ENCODE results near the gene ZNF322.
"Not testable (repeated sequence)": the region's sequence is repeated elsewhere in the genome, so short reads cannot be mapped to it uniquely, and the experiment has no call there.

- TF ChIP-seq, protein P1, sequence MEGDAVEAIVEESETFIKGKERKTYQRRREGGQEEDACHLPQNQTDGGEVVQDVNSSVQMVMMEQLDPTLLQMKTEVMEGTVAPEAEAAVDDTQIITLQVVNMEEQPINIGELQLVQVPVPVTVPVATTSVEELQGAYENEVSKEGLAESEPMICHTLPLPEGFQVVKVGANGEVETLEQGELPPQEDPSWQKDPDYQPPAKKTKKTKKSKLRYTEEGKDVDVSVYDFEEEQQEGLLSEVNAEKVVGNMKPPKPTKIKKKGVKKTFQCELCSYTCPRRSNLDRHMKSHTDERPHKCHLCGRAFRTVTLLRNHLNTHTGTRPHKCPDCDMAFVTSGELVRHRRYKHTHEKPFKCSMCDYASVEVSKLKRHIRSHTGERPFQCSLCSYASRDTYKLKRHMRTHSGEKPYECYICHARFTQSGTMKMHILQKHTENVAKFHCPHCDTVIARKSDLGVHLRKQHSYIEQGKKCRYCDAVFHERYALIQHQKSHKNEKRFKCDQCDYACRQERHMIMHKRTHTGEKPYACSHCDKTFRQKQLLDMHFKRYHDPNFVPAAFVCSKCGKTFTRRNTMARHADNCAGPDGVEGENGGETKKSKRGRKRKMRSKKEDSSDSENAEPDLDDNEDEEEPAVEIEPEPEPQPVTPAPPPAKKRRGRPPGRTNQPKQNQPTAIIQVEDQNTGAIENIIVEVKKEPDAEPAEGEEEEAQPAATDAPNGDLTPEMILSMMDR (optimal IDR thresholded peaks at IDR 0.05 in 1 of 3, IDR thresholded peaks at IDR 0.05 in 1 of 3, conservative IDR thresholded peaks at IDR 0.05 in 1 of 3; ENCODE audit: extremely low read depth in 1 of 3, insufficient read depth in 2 of 3, low read length in 3 of 3): not testable (repeated sequence)
- not testable (repeated sequence) for TF ChIP-seq EZH2 (IDR thresholded peaks at IDR 0.05; ENCODE audit: low read length)
These were observed 10.5 kb upstream of the ZNF322 start for GRCh38 chr6:26670003-26670402.

Measured in keratinocyte (primary cell).